ENCODE results near the gene SCGB1D2. TPM values are rescaled to one million over a fixed set of nuclear protein-coding genes. Genes with fewer than 3 reads are reported as not detected.

The SCGB1D2 gene
- total RNA-seq, 2 donors from 2014 or later: not detected

GRCh38 chr11:62251698-62252097, 9.7 kb downstream of the SCGB1D2 start:
- H3K9ac ChIP-seq (ENCODE audit: extremely low read depth, low read length, poor library complexity, severe bottlenecking): no peak overlapping the region
- H3K27me3 ChIP-seq (ENCODE audit: control insufficient read depth, insufficient read depth, low read length, poor library complexity, severe bottlenecking): no peaks in the 10 kb centered on the region
- 38 to 64% methylated on average over 2 to 4 of the region's 4 CpGs for WGBS, 2 experiments (ENCODE audit: insufficient coverage in 1 of 2, insufficient read length in 1 of 2)
- Mint-ChIP-seq H3K4me1 (no peaks in the 10 kb centered on the region), H3K36me3 (ENCODE audit: low read depth) (no peaks in the 10 kb centered on the region), H3K27ac (no peak overlapping the region), H3K27me3 (ENCODE audit: insufficient read depth) (peaks cover 4% of the 10 kb centered on the region), H3K4me3 (no peak overlapping the region), H3K9me3 (peaks cover 55% of the 10 kb centered on the region)
- peaks cover 15% of the 10 kb centered on the region for H3K9me3 ChIP-seq (ENCODE audit: control insufficient read depth, low read length)
- H3K27ac ChIP-seq (ENCODE audit: low read depth, low read length): no peak overlapping the region
- H3K36me3 ChIP-seq (ENCODE audit: control insufficient read depth, insufficient read depth, low read length): no peaks in the 10 kb centered on the region
- no peak for TF ChIP-seq CTCF (conservative IDR thresholded peaks at IDR 0.05)
- H3K4me1 ChIP-seq (ENCODE audit: control insufficient read depth, insufficient read depth, low read length): no peaks in the 10 kb centered on the region
- no peak for DNase-seq
- no peak overlapping the region for H3K4me3 ChIP-seq (ENCODE audit: low read length)

- no peak overlapping the region for H3K27ac Mint-ChIP-seq
- Histone ChIP-seq H3K36me3 (ENCODE audit: control insufficient read depth, insufficient read depth, low read length) (no peaks in the 10 kb centered on the region), H3K27ac (ENCODE audit: low read depth, low read length) (no peak overlapping the region), H3K4me3 (ENCODE audit: low read length) (no peak overlapping the region), H3K4me1 (ENCODE audit: control insufficient read depth, insufficient read depth, low read length) (no peaks in the 10 kb centered on the region), H3K27me3 (ENCODE audit: control insufficient read depth, insufficient read depth, low read length, poor library complexity, severe bottlenecking) (no peaks in the 10 kb centered on the region), H3K9ac (ENCODE audit: extremely low read depth, low read length, poor library complexity, severe bottlenecking) (no peak overlapping the region), H3K9me3 (ENCODE audit: control insufficient read depth, low read length) (peaks cover 15% of the 10 kb centered on the region)
- WGBS, 2 experiments (ENCODE audit: insufficient coverage in 1 of 2, insufficient read length in 1 of 2): 74 to 100% methylated on average over 1 to 3 of the region's 3 CpGs
- peaks cover 6% of the 10 kb centered on the region for H3K27me3 Mint-ChIP-seq (ENCODE audit: insufficient read depth)
- no peak overlapping the region for H3K4me3 Mint-ChIP-seq
- no peak for TF ChIP-seq CTCF (conservative IDR thresholded peaks at IDR 0.05)
- DNase-seq: no peak
- peaks cover 52% of the 10 kb centered on the region for H3K9me3 Mint-ChIP-seq
- no peaks in the 10 kb centered on the region for H3K4me1 Mint-ChIP-seq
- H3K36me3 Mint-ChIP-seq (ENCODE audit: low read depth): no peaks in the 10 kb centered on the region
Observed at GRCh38 chr11:62253999-62254542, 12.0 kb downstream of the SCGB1D2 start.

GRCh38 chr11:62256281-62256680, 14.2 kb downstream of the SCGB1D2 start:
- peaks cover 6% of the 10 kb centered on the region for H3K27me3 Mint-ChIP-seq (ENCODE audit: insufficient read depth)
- no peak overlapping the region for H3K27ac Mint-ChIP-seq
- WGBS, 2 experiments (ENCODE audit: insufficient coverage in 1 of 2, insufficient read length in 1 of 2): 84 to 100% methylated on average over 1 to 2 of the region's 2 CpGs
- H3K27ac ChIP-seq (ENCODE audit: low read depth, low read length): no peak overlapping the region
- no peaks in the 10 kb centered on the region for H3K4me1 ChIP-seq (ENCODE audit: control insufficient read depth, insufficient read depth, low read length)
- H3K4me1 Mint-ChIP-seq: no peaks in the 10 kb centered on the region
- no peak overlapping the region for H3K9ac ChIP-seq (ENCODE audit: extremely low read depth, low read length, poor library complexity, severe bottlenecking)
- DNase-seq: no peak
- no peaks in the 10 kb centered on the region for H3K27me3 ChIP-seq (ENCODE audit: control insufficient read depth, insufficient read depth, low read length, poor library complexity, severe bottlenecking)
- no peak overlapping the region for H3K4me3 Mint-ChIP-seq
- H3K4me3 ChIP-seq (ENCODE audit: low read length): no peak overlapping the region
- peaks cover 32% of the 10 kb centered on the region for H3K9me3 Mint-ChIP-seq
- no peak for TF ChIP-seq CTCF (conservative IDR thresholded peaks at IDR 0.05)
- no peaks in the 10 kb centered on the region for H3K36me3 ChIP-seq (ENCODE audit: control insufficient read depth, insufficient read depth, low read length)
- H3K9me3 ChIP-seq (ENCODE audit: control insufficient read depth, low read length): peaks cover 11% of the 10 kb centered on the region
- H3K36me3 Mint-ChIP-seq (ENCODE audit: low read depth): no peaks in the 10 kb centered on the region

All from endodermal cell (in vitro differentiated cells).